Measurements from ENCODE around the gene INSYN2B.

INSYN2B gene

DNA sequence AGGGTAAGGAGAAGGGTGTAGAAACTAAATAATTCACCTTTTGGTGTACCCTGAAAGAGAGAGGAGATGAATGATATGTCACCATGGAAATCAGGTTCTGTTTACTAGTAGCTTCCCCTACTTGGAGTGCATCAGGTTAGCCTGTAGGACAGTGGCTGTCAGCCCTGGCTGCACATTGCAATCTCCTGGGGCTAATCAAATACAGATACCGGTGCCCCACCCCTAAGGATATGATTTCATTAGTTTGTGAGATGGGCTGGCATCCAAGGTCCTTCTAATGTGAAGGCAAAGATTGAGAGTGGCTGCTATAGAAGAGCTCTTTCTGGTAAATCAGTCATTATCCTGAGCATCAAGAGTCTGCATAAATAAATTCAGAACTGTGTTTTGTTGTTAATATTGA is 47.2 kb downstream of the INSYN2B start:
- DNase-seq (ENCODE audit: low read depth), result no peak

DNA sequence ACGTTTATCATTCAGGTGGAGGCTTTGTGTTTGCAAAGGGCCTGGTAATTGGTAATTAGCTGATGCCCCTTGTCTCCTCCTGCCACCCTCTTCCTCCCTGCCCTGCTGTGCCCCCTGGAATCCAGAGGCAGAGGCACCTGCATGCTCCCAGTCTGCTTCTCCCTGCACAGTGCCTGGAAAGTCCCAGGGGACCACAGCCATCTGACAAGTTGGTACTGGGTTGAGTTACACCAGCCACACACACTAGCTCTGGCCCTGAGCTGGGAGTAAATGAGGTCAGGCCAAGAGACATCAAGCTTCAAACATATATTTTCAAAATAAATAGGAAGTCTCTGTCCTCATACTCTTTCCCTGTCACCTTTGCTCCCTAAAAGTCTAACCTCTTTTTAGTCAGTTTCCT is 56.3 kb downstream of the INSYN2B start:
- no peak for DNase-seq (ENCODE audit: low read depth)

DNA sequence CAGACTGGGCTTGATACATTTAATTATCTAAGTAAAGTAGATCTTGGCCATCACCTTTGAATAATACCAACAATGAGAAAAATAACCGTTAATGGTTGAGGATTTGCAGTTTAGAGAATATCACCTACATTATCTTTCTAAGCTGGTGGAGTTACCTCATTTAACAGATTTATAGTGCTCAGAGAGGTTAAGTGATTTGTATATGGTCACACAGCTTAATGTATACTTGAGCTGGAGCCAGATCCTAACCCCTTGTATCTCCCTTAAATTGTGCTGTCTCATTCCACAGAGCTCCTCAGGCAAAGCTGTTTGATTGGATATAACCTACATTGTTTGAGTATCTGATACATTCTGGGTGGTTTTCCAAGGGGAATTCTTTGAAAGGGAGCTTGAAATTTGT is 57.8 kb downstream of the INSYN2B start:
- no peak for DNase-seq (ENCODE audit: low read depth)

DNA sequence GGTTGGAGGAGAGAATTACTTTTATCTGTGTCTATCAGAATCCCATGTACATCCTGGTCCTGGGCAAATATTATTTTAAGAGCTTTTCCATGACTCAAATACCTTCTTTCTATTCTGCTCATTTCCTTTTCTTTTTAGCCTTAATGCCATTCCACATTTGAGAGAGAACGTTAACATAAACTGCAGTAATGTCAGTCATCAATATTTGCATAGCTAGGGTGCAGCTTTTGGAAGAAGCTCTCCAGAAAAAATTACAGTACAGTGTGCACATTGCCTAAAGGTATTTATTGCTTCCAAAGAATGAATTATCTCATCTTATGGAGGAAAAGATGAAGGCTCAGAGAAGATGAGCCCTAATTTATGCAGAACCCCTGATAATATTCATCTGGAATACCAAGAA is 58.3 kb downstream of the INSYN2B start:
- no peak for DNase-seq (ENCODE audit: low read depth)

DNA sequence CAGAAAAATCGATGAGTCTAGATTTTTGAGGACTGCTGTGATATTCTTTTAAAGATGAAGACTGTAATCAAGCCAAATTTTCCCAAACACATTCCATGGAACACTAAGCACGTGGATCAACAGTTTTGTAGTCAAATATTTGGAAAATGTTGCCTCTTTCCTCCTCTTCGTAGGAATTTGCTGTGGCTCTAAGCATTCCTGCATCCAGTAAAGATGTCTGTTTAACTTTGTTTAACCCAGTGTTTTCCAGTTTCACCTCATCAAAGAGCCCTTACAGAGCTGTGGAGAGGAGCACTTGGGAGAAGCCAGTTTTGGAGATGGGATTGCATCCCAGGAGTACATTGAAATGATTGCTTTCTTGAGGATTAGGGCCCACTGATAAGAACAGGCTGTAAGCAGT is 58.9 kb downstream of the INSYN2B start:
- DNase-seq (ENCODE audit: low read depth), result no peak

DNA sequence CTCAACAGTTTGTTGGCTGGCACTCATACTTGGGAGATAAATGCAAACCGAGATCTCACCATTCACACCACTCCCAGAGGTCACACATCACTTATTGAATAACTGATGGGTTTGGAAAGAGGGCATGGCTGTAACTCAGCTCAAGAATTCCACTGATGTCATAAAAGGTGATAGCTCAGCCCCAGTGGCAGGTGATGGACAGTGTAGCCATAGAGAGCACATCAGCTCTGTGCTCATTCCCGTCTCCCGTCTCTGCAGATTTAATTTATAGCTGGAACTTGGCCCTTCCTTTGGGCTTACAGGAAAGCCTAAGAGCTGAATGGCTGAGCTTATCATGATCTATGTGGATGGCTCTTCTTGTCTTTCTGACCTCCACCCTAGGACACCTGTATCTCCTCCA is 59.8 kb downstream of the INSYN2B start:
- no peak for DNase-seq (ENCODE audit: low read depth)

DNA sequence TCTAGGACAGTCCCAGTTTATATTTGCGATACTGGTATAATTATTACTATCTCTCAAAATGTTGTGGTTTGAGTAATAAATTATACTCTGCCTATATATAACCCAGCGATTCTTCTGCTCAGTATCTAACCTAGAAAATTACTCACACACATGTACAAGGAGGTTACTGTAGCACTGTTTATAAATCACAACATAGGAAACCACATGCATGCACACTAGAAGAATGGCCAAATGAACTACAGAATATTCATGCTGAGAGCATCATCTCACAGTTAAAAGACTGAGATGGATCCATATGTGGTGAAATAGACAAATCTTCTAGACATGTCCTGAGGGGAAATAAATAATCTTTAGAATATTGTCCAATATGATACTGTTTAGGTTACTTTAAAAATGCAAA is 62.1 kb downstream of the INSYN2B start:
- no peak for DNase-seq (ENCODE audit: low read depth)

DNA sequence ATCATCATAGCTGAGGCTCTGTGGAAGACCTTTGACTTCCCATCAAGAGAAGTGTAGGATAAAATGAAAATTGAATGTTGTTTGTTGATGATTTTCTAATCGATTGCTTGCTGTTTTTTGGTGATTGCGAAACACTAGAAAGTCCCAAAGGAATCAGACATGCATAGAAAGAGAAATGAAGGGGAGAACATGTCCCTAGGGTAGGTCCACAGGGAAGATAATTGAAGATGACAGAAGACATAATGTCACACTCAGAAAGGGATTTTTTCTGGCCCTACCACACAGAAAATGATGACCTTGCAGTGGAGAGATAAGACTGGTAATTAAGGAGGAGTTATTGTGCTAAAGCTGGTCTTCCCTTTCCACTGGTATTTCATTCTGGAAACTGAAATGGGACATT is 62.8 kb downstream of the INSYN2B start:
- DNase-seq (ENCODE audit: low read depth), result no peak

DNA sequence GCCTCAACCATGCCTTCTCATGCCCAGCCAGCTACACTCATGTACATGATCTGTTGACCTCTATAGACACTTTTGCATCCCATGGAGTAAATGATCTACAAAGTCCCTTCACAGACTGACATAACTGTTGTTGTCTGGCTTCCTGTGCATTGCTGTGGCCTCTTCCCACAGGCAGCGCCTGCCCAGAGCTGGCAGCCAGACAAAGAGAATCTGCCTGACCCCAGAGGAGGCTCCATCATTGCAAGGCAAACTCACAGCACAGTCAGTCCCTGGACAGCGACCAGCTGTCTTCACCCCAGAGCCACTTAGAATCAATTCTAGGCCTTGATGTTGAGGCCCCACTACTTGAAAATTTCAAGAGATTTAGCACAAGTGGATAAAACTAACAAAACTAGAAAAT is 65.5 kb downstream of the INSYN2B start:
- no peak for DNase-seq (ENCODE audit: low read depth)

DNA sequence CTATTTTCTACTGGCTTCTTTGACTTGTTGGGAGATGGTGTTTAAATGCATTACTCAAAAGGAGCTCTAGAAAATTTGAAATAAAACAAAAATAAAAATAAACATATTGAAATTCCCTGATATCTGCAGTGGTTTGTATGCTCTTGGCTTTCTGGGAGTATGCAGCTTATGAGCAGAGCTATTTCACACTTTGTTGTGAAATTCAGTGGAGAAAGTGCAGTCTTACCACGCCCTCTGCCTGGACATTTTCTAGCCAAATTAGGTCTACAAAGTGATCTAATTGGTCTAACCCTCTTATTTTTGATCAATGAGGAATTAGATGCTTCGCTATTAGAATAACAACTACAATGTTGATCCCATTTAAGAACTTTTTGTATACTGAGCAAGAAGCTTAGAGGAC is 66.8 kb downstream of the INSYN2B start:
- no peak for DNase-seq (ENCODE audit: low read depth)

DNA sequence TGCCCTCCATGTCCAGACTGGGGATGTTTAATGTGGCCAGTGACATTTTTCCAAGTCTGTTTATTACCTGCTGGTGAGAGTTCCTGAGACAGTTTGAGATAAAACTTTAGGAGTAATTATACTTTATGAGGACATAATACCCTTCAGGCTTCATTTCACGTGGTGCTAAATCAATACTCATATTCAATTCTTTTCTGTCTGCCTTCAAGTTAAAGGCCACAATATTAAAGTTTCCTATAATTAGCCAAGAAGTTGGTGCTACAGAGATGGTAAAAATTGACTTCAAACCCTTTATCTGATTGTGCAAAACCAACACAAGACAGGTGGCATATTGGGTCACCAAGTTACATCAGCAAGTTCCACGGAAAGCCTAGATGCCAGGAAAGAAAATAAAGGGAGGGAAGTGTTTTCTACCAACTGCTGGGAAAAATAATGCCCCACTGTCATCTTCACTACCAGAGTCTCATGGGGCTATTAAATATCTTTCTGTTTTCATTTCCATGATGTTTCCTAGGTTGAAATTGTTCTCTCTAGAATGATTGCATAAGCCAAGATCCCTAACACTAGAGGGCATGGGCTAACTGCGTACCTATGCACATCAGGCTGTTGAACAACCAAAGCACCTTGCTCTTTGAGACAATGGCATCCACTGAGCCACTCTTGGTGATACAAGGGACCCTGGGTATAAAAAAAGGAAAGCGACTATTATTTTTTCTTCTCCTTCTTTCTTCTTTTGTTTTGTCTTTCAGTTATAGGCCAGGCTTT is 68.7 kb downstream of the INSYN2B start:
- DNase-seq (ENCODE audit: low read depth), result no peak

DNA sequence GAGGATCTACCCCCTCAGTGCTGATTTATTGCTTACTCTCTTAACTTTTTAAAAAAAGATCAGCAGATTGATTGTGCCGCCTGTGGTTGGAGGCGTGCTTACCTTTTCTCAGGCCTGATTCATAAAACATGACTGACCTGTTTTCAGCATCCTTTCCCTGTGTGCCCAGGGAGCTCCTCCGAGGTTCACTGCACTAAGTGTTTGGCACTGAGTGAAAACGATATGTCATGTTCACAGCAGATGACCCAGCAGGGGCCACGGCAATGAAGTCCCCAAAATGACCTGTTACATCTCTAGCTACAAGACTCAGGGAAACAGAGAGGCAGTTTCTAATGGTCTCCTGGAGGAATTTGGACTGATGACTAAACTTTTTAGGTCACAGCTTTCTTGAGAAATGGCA is 69.9 kb downstream of the INSYN2B start:
- DNase-seq (ENCODE audit: low read depth), result no peak

DNA sequence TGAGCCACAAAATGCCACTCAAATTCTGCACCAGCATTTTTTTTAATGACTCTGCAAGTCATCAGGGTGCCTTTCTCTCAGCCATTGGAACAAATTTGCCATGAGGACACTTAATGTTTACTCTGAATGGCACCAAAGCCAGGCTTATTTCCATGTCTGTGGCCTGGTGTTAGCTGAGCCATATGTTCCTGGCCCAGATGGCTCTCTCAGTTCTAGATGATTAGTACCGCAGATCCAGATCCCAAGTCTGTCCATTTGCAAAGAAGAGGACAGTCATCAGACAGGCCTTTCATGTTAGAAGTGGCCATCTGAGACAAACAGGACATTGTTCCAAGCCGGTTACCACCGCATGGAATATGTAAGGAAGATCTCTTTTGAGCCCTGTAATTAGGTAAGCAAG is 70.3 kb downstream of the INSYN2B start:
- no peak for DNase-seq (ENCODE audit: low read depth)

DNA sequence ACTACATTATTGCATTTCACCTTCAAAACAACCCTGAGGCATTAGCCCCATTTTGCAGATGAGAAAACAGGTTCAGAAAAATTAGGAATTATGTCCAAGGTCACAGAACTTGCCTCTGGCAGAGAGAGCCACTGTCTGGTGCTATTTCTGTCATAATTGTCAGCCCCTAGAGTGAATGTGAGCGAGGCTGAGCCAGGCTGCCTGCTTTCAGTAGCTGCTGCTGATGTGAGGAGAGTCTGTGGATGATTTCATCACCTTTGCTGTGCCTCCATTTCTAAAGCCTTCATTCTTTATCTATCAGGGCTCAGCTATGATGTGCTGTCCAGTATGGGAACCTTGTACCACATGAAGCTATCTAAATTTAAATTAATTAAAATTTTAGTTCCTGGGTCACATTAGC is 71.4 kb downstream of the INSYN2B start:
- no peak for DNase-seq (ENCODE audit: low read depth)

DNA sequence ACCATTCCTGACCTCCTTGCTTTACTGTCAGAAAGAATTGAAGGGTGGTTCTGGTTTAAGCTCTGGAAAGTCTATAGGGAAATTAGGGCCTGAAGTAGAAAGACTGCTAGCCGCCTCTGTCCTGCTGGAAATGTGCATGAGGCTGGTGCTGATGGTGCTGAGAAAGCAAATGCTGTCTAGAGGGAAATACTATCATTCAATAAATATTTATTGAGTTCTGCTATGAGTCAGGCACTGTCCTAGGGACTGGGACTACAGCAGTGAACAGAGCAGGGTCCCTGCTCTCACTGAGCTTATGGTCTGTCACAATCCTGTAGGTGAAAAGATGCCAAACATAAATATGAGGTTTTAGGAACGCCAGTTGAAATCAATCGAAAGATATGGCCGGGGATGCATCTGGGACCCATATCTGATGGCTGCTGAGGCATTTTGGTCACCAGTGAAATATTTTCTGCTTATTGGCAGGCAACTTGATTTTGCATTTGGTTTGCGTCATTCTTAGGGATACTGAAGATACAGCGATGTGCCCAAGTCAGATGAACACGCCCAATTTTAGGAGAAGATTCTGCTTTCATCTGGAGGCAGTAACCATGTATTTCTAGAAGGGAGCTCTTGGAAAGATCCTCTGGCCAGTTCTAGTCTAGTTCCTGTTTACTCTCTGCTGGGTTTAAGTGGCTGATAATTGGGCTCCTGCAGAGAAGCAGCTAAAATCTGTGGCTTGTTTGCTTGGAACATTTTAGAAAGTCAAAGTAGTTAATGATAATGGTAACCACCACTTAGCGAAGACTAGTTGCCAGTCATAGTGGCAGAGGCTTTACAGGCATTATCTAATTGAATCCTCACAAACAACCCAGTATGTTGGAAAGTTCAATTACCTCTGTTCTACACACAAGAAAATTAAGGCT is 73.3 kb downstream of the INSYN2B start:
- DNase-seq (ENCODE audit: low read depth), result peak; percentile 29

DNA sequence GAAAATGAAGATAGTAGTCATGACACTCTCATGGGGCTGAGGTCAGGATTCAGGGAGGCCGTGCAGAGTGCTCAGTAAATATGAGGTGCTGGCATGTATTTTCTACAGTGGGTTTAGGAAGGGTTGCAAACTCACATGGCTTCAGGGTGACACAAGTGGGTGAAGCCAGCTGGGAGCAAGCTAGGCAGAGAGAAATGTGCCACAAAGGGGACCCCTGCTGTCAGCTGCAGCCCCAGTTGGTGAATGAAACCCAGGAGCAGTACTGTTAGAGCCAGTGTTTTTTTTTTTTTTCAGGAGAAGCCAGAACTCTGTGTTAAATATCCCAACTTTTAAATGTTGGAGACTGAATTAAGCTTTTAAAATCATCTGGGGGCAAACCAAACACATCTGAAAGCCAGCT is 75.3 kb downstream of the INSYN2B start:
- DNase-seq (ENCODE audit: low read depth), result no peak

DNA sequence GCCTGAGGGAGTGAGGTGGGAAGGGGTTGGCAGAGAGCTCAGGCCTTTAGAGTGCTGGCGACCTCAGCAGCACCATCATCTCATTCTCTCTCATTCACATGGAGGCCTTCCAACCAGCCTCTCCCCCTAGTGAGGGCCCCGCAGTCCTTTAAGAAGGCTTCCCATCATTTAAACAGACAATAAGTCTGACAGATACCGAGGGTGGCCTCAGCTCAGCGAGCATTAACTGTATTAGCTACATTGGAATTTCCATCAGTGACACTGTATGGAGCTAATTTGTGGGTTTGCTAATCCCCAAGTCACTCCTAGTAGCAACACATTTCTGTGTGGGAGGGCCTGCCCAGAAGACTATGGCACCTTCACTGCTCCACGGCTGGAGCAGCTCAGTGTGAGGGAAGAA is 75.8 kb downstream of the INSYN2B start:
- DNase-seq (ENCODE audit: low read depth), result no peak

DNA sequence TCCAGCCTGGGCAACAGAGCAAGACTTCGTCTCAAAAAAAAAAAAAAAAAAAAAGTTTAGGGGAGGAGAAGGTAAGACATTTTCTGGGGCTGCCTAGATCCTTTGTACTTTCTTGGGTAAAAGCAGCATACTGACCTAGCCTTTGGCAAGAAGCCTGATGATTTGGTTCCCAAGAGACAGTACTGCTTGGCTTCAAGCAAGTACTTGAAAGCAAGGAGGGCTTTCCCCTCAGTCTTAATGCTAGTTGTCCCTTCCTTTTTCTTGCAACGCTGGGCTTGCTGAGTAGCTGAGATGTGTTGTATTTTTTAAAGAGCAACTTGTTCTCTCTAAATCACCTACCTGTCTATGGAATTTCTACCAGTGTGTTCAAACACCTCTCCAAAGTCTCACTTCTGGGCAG is 76.2 kb downstream of the INSYN2B start:
- no peak for DNase-seq (ENCODE audit: low read depth)

DNA sequence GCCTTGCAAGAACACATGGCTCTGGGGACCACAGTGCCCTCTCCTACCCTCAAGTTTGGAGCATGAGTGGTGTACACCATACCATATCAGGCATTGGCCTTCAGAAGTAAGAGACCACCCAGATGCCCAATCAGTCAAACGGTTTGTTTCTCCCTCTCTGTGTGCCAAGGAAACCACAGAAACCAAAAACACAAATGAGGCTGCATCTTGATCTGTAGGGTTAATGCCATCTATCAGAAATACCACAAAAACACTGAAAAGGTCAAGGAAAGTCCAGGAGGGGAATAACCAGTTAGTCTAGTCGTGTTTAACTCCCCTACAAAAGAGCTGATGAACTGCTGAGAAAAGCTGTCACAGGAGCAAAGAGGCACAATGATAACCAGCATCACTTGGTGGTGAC is 78.4 kb downstream of the INSYN2B start:
- DNase-seq (ENCODE audit: low read depth), result no peak

DNA sequence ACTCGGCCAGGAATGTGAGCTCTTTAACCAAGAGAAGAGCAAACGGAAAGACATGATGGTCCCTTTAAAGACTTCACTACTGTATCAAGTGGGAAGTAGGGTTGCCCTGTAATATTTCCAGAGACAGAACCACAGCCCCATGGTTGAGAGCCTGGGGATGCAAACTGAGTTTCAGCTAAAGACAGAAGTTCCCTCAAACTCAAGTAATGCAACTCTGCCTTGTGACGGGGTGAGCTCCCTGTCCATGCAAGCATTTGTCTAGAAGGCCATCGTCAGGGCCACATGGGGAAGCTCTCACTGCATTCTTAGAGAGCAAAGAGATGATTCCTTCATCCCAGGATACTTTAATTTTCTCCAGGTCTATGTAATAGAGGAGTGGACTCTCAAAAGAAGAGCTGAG is 82.8 kb downstream of the INSYN2B start:
- no peak for DNase-seq (ENCODE audit: low read depth)

DNA sequence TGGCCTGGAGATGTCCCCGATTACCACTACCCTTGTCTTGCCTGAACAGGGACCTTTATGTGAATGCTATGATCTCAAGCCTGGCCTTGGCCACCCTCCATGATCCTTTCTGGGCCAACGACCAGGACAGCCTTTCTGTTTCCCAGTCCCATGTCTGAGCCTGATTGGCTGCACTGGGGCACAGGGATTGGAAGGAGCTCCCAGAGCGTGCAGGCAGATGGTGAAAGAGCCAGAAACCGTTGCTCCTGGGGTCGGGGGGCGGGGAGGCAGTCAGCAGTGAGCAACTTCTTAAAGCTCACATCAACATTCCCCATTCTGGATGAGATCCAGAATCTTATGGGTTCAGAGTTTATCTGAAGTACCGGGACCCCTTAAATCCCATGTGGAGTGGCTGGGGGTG is 84.4 kb downstream of the INSYN2B start:
- no peak for DNase-seq (ENCODE audit: low read depth)

DNA sequence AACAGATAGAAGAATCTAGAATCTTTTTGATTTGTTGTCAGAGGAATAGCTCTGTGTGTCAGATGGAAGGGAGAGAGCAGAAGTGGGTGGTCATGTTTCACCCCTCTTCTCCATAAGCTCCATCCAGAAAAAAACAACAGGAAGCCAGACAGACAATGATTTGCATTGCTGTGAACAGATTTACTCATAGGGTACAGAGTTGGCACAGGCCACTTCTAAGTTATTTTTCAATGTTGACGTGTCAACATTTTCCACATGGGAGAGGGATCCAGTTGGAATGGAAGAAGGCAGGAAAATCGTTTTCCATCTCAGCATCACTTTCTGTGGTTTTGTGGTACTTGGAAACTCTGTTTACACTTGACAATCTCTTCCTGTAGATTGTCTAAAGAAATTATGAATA is 86.7 kb downstream of the INSYN2B start:
- peak; percentile 26 for DNase-seq (ENCODE audit: low read depth)

DNA sequence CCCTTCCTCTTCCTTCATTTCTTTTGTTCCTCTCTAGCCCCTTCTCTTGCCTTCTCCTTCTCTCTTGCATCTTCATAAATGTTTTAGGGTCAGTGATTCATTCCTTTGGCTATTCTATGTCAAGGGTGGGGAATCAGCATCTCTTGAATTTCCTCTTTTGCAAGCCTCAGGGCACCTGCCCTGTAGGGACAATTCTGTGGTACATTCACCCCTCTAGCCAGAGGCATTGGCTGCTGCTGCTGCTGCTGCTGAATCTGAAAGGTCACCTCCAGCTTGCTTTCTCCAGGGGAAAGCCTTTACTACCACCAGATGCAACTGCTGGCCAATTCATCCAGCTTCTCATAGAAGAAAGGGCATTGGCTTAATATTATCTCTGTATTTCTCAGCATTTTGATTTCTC is 87.3 kb downstream of the INSYN2B start:
- peak; percentile 46 for DNase-seq (ENCODE audit: low read depth)

DNA sequence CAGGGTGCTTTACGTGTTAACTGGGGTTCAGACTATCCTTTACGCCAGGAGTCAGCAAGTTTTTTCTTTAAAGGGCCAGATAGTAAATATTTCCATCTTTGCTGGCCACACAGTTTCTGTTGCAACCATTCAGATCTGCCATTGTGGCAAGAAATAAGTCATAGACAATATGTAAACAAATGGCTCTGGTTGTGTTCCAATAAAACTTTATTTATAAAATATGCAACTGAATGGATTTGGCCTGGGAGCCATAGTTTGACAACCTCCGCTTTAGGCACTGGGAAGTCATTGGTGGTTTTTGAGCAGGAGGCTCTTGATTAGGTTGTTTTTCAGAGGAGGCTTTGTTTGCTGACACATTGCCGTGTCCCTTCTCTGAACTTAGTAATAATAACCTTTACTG is 90.7 kb downstream of the INSYN2B start:
- no peak for DNase-seq (ENCODE audit: low read depth)
